MM.1S (cell line): ENCODE measurements around the gene ARHGEF19.

ENCODE experiments used
- DNase-seq: peaks from one replicate; pipeline ENCODE4 v3.0.0-alpha.2; 2015
- H2AFZ ChIP-seq: fragments of 300-600 bp; sonication (generic); 2 replicates; pipeline ENCODE4 v1.6.0; 2016; ENCODE audit warnings: antibody characterized with exemption, low read length
- H3F3A ChIP-seq: fragments of 300-600 bp; sonication (generic); 2 replicates; pipeline ENCODE4 v1.6.1; 2016; ENCODE audit warnings: mild to moderate bottlenecking, antibody characterized with exemption, low read length, moderate library complexity, mixed read lengths; ENCODE audit not compliant: insufficient read depth
- H3K27ac ChIP-seq: fragments of 300-600 bp; sonication (generic); 2 replicates; pipeline ENCODE4 v1.5.1; 2016; ENCODE audit warnings: mild to moderate bottlenecking, low read length
- H3K27me3 ChIP-seq: fragments of 300-600 bp; sonication (generic); replicated peaks from 2 replicates; pipeline ENCODE4 v1.6.0; 2016; ENCODE audit warnings: low read length; ENCODE audit not compliant: insufficient read depth
- H3K36me3 ChIP-seq: fragments of 300-600 bp; sonication (generic); replicated peaks from 2 replicates; pipeline ENCODE4 v1.6.1; 2016; ENCODE audit warnings: mild to moderate bottlenecking, low read length, mixed read lengths; ENCODE audit not compliant: insufficient read depth
- H3K4me1 ChIP-seq: fragments of 300-600 bp; sonication (generic); 2 replicates; pipeline ENCODE4 v1.6.1; 2016; ENCODE audit warnings: low read length, mixed read lengths
- H3K4me2 ChIP-seq: fragments of 300-600 bp; sonication (generic); 2 replicates; pipeline ENCODE4 v1.6.0; 2016; ENCODE audit warnings: low read depth, low read length
- H3K4me3 ChIP-seq: fragments of 300-600 bp; sonication (generic); 2 replicates; pipeline ENCODE4 v1.5.1; 2016; ENCODE audit warnings: low read length, mixed read lengths
- H3K79me2 ChIP-seq: fragments of 300-600 bp; sonication (generic); 2 replicates; pipeline ENCODE4 v1.6.1; 2016; ENCODE audit warnings: mixed run types, low read length, mixed read lengths
- H3K9ac ChIP-seq: fragments of 300-600 bp; sonication (generic); 2 replicates; pipeline ENCODE4 v1.6.1; 2016; ENCODE audit warnings: low read length, mixed read lengths
- H3K9me2 ChIP-seq: fragments of 300-600 bp; sonication (generic); replicated peaks from 2 replicates; pipeline ENCODE4 v1.6.1; 2016; ENCODE audit warnings: mild to moderate bottlenecking, low read length, mixed read lengths; ENCODE audit not compliant: insufficient read depth
- H3K9me3 ChIP-seq: fragments of 300-600 bp; sonication (generic); replicated peaks from 2 replicates; pipeline ENCODE4 v1.6.1; 2016; ENCODE audit warnings: mild to moderate bottlenecking, low read length, mixed read lengths; ENCODE audit not compliant: insufficient read depth
- H4K20me1 ChIP-seq: fragments of 300-600 bp; sonication (generic); 2 replicates; pipeline ENCODE4 v1.6.1; 2016; ENCODE audit warnings: mild to moderate bottlenecking, low read length, moderate library complexity, mixed read lengths; ENCODE audit not compliant: insufficient read depth
- EZH2 ChIP-seq: fragments of 300-600 bp; sonication (generic); optimal IDR thresholded peaks from 2 replicates; pipeline ENCODE3; 2017; ENCODE audit warnings: low read depth, mild to moderate bottlenecking, antibody characterized with exemption, low read length, mixed read lengths
- EZH2phosphoT487 ChIP-seq: fragments of 300-600 bp; sonication (generic); IDR thresholded peaks from 2 replicates; pipeline ENCODE4 v1.6.1; 2018; ENCODE audit warnings: antibody characterized with exemption, low read length
- TF ChIP-seq, protein P1 (sequence below): fragments of 300-600 bp; sonication (generic); IDR thresholded peaks from 2 replicates; pipeline ENCODE4 v1.5.1; 2016; ENCODE audit warnings: antibody characterized with exemption, low read length, mixed read lengths

ARHGEF19 gene

DNA sequence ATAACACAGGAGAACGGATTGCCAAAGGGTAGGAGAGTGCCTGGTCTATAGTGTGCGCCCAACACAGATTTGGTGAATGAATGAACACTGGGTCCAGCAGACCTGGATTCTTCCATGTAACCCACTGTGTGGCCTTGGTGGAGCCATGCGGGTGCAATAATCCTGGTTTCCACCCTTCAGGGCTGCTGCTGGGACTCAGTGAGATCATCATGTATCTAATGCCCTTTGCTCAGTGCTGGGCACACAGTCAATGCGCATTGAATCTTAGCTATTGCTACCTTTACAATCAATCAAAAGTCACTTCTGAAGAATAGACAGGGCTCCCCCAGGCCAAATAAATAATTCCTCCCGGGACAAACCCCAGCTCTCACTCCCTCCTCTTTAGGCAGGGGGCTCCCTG is 50.7 kb downstream of the ARHGEF19 start:
- Histone ChIP-seq H3K4me3 (peak overlapping the region; percentile 51; the same call in 1 of the 2 replicates), H3K9me2 (no peaks in the 10 kb centered on the region), H4K20me1 (no peaks in the 10 kb centered on the region), H3K36me3 (no peaks in the 10 kb centered on the region), H3F3A (peaks cover 12% of the 10 kb centered on the region), H3K79me2 (no peaks in the 10 kb centered on the region), H2AFZ (peak overlapping the region; percentile 73; the same call in 1 of the 2 replicates), H3K4me1 (peaks cover 7% of the 10 kb centered on the region), H3K9ac (no peak overlapping the region; the same call in 1 of the 2 replicates), H3K9me3 (no peaks in the 10 kb centered on the region), H3K27ac (no peak overlapping the region), H3K4me2 (peak overlapping the region; percentile 74), H3K27me3 (peaks cover 5% of the 10 kb centered on the region)
- DNase-seq = no peak
- TF ChIP-seq EZH2phosphoT487 (no peak), EZH2 (no peak)
- TF ChIP-seq, protein P1, sequence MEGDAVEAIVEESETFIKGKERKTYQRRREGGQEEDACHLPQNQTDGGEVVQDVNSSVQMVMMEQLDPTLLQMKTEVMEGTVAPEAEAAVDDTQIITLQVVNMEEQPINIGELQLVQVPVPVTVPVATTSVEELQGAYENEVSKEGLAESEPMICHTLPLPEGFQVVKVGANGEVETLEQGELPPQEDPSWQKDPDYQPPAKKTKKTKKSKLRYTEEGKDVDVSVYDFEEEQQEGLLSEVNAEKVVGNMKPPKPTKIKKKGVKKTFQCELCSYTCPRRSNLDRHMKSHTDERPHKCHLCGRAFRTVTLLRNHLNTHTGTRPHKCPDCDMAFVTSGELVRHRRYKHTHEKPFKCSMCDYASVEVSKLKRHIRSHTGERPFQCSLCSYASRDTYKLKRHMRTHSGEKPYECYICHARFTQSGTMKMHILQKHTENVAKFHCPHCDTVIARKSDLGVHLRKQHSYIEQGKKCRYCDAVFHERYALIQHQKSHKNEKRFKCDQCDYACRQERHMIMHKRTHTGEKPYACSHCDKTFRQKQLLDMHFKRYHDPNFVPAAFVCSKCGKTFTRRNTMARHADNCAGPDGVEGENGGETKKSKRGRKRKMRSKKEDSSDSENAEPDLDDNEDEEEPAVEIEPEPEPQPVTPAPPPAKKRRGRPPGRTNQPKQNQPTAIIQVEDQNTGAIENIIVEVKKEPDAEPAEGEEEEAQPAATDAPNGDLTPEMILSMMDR = no peak

GRCh38 chr1:16158993-16159831 is 53.2 kb downstream of the ARHGEF19 start:
- Histone ChIP-seq H3K4me1 (peaks cover 7% of the 10 kb centered on the region), H3K79me2 (no peaks in the 10 kb centered on the region), H2AFZ (no peak overlapping the region), H3K4me3 (no peak overlapping the region), H3K36me3 (no peaks in the 10 kb centered on the region), H3K9me2 (no peaks in the 10 kb centered on the region), H3K9ac (no peak overlapping the region), H3K9me3 (no peaks in the 10 kb centered on the region), H3F3A (peaks cover 12% of the 10 kb centered on the region), H3K27ac (no peak overlapping the region), H3K27me3 (peaks cover 30% of the 10 kb centered on the region), H3K4me2 (no peak overlapping the region), H4K20me1 (no peaks in the 10 kb centered on the region)
- TF ChIP-seq, protein P1 = no peak
- TF ChIP-seq EZH2phosphoT487 = no peak
- no peak for TF ChIP-seq EZH2
- DNase-seq = no peak

DNA sequence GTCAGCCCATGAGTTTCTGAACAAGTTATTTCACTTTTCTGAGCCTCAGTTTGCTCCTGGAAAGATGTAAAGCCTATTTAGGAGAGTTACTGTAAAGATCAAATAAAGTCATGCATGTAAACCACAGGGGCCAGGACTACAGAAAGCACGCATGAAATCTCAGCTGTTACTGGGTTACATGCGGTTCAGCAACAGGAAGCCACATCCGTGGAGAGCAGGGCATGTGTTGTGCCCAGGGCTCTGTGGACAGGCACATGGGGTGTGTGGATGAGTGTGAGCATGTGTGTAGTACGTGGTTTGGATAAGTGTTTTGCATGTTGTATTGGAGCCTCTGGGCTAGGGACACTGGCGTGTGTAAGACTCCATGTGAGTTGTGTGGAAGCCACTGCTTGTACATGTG is 54.4 kb downstream of the ARHGEF19 start:
- no peak for DNase-seq
- Histone ChIP-seq H3K4me1 (peaks cover 7% of the 10 kb centered on the region), H3K27me3 (peaks cover 40% of the 10 kb centered on the region), H3K79me2 (no peaks in the 10 kb centered on the region), H3K4me2 (no peak overlapping the region), H4K20me1 (no peaks in the 10 kb centered on the region), H3K9ac (no peak overlapping the region), H2AFZ (no peak overlapping the region), H3K9me3 (no peaks in the 10 kb centered on the region), H3K4me3 (no peak overlapping the region), H3K27ac (no peak overlapping the region), H3F3A (peaks cover 12% of the 10 kb centered on the region), H3K9me2 (no peaks in the 10 kb centered on the region), H3K36me3 (no peaks in the 10 kb centered on the region)
- TF ChIP-seq, protein P1 = no peak
- no peak for TF ChIP-seq EZH2
- no peak for TF ChIP-seq EZH2phosphoT487
